ENCODE results near the gene GLIPR1. TPM values are rescaled to one million over a fixed set of nuclear protein-coding genes. Genes with fewer than 3 reads are reported as not detected.
"Not testable (repeated sequence)": the region's sequence is repeated elsewhere in the genome, so short reads cannot be mapped to it uniquely, and the experiment has no call there.

The GLIPR1 gene
- total RNA-seq, 1 donor from 2014 or later = 0.22 TPM

- Mint-ChIP-seq H3K36me3 (ENCODE audit: insufficient read depth) (no peaks in the 10 kb centered on the region), H3K9me3 (ENCODE audit: low read depth) (peaks cover 3% of the 10 kb centered on the region), H3K27me3 (no peaks in the 10 kb centered on the region), H3K4me3 (ENCODE audit: low read depth) (no peak overlapping the region), H3K4me1 (ENCODE audit: low read depth) (peaks cover 15% of the 10 kb centered on the region), H3K27ac (no peak overlapping the region)
- no peak for DNase-seq (ENCODE audit: low spot score, unreplicated experiment)
- no peak for TF ChIP-seq CTCF (IDR thresholded peaks at IDR 0.05; ENCODE audit: unreplicated experiment)
Measured at GRCh38 chr12:75447691-75448393, 32.7 kb upstream of the GLIPR1 start.

DNA sequence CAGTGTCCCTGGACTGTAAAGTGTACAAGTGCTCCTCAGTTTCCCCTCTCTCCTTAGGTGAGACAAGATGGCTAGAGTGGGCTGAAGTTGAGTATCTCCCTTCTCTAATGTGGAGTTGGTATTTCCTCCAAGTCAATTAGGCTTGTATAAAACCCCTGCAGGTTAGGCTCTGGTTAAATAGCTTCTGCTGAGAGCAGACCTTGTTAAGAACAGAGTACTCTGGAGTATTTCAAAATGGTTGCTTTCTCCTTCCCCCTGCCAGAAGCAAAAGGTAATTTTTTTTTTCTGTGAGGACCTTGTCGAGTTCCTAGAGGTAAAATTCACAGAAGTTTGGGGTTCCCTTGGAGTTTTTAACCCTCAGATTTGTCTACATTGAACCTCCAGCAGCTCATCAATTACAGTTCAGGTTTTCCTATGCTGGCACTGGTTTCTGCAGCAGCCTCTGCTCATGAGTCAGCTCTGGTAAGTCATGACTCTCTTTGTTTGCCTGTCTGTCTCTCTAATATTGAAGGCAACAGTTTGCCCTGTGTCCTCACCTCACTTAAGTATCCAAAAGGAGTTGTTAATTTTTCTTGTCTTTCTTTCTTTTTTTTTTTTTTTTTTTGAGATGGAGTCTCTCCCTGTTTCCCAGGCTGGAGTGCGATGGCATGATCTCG is 27.8 kb upstream of the GLIPR1 start:
- Mint-ChIP-seq H3K27ac (no peak overlapping the region), H3K9me3 (ENCODE audit: low read depth) (peaks cover 9% of the 10 kb centered on the region), H3K36me3 (ENCODE audit: insufficient read depth) (no peaks in the 10 kb centered on the region), H3K27me3 (no peaks in the 10 kb centered on the region), H3K4me1 (ENCODE audit: low read depth) (no peaks in the 10 kb centered on the region), H3K4me3 (ENCODE audit: low read depth) (no peak overlapping the region)
- TF ChIP-seq CTCF (IDR thresholded peaks at IDR 0.05; ENCODE audit: unreplicated experiment) = no peak
- no peak for DNase-seq (ENCODE audit: low spot score, unreplicated experiment)

- Mint-ChIP-seq H3K4me1 (ENCODE audit: low read depth) (no peaks in the 10 kb centered on the region), H3K9me3 (ENCODE audit: low read depth) (peaks cover 20% of the 10 kb centered on the region), H3K27me3 (no peaks in the 10 kb centered on the region), H3K4me3 (ENCODE audit: low read depth) (no peak overlapping the region), H3K36me3 (ENCODE audit: insufficient read depth) (no peaks in the 10 kb centered on the region), H3K27ac (no peak overlapping the region)
- DNase-seq (ENCODE audit: low spot score, unreplicated experiment) = no peak
- TF ChIP-seq CTCF (IDR thresholded peaks at IDR 0.05; ENCODE audit: unreplicated experiment) = no peak
Measured at GRCh38 chr12:75455839-75456238, 24.7 kb upstream of the GLIPR1 start.

DNA sequence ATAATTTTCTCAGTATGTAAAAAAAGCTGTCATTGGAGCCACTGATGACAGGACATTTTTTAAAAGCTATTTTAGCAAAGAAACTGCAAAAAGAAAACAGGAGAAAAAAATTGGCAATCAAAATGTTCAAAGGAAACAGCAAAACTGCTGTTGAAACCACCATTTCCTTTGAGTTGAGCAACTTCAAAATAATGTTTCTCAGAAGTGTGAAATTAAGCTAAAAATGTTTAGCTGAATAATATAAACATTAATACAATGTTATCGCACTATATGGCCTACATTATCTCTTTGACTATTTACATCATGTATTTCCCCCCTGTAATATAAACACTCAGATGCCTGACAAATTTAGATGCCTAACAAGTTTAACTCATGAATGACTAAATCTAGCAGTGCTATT is 23.4 kb upstream of the GLIPR1 start:
- no peak for DNase-seq (ENCODE audit: low spot score, unreplicated experiment)
- no peaks in the 10 kb centered on the region for H3K27me3 Mint-ChIP-seq
- no peak for TF ChIP-seq CTCF (IDR thresholded peaks at IDR 0.05; ENCODE audit: unreplicated experiment)
- no peaks in the 10 kb centered on the region for H3K36me3 Mint-ChIP-seq (ENCODE audit: insufficient read depth)
- H3K4me3 Mint-ChIP-seq (ENCODE audit: low read depth) = no peak overlapping the region
- peaks cover 20% of the 10 kb centered on the region for H3K9me3 Mint-ChIP-seq (ENCODE audit: low read depth)
- H3K27ac Mint-ChIP-seq = no peak overlapping the region
- no peaks in the 10 kb centered on the region for H3K4me1 Mint-ChIP-seq (ENCODE audit: low read depth)

DNA sequence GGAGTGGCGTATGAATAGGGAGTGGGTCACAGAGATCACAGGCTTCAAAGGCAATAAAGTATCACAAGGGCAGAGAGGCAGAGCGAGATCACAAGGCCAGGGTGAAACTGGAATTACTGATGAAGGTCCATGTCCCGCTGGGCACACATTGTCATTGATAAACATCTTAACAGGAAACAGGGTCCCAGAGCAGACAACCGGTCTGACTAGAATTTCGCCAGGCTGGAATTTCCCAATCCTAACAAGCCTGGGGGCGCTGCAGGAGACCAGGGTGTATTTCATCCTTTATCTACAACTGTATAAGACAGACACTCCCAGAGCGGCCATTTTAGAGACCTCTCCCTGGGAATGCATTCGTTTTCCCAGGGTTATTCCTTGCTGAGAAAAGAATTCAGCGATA is 22.7 kb upstream of the GLIPR1 start:
- not testable (repeated sequence) for DNase-seq (ENCODE audit: low spot score, unreplicated experiment); H3K36me3 Mint-ChIP-seq (ENCODE audit: insufficient read depth); H3K4me3 Mint-ChIP-seq (ENCODE audit: low read depth); H3K27me3 Mint-ChIP-seq; H3K4me1 Mint-ChIP-seq (ENCODE audit: low read depth)
- Mint-ChIP-seq H3K27ac (peak overlapping the region; percentile 51), H3K9me3 (ENCODE audit: low read depth) (peaks cover 20% of the 10 kb centered on the region)

DNA sequence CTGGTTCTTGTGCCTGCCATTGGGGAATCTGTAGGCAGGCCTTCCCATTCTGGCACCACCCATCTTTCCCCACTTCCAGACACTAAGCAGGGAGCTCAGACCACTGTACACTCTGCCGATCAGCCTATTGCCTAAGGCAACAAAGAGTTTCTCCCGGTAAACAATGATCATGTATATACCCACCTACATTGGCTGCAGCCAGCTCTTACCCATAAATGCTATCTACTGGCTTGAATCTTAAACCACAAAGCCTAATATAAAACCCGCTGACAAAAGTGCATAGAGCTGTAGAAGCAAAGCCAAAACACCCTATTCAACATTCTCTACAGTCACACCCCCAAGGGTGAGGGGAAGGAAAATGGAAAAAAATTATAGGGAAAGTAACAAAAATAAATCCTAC is 20.8 kb upstream of the GLIPR1 start:
- peaks cover 20% of the 10 kb centered on the region for H3K9me3 Mint-ChIP-seq (ENCODE audit: low read depth)

More for the DNA sequence above, 20.8 kb upstream of the GLIPR1 start:
- Mint-ChIP-seq H3K27ac (no peak overlapping the region), H3K4me1 (ENCODE audit: low read depth) (no peaks in the 10 kb centered on the region), H3K36me3 (ENCODE audit: insufficient read depth) (no peaks in the 10 kb centered on the region), H3K4me3 (ENCODE audit: low read depth) (no peak overlapping the region), H3K27me3 (no peaks in the 10 kb centered on the region)
- no peak for DNase-seq (ENCODE audit: low spot score, unreplicated experiment)
- TF ChIP-seq CTCF (IDR thresholded peaks at IDR 0.05; ENCODE audit: unreplicated experiment) = no peak

Measured in progenitor cell of endocrine pancreas (in vitro differentiated cells).